GM19467 (cell line): Measurements from ENCODE around the gene KRT86.
"Not testable (repeated sequence)": the region's sequence is repeated elsewhere in the genome, so short reads cannot be mapped to it uniquely, and the experiment has no call there.

Experiments used
- ATAC-seq: cut with Tn5 transposase; IDR thresholded peaks from one replicate; pipeline ENCODE4 v1.9.1; 2021; ENCODE audit warnings: mild to moderate bottlenecking, moderate library complexity; ENCODE audit not compliant: unreplicated experiment

Gene KRT86

GRCh38 chr12:52331039-52331438 is 56.6 kb downstream of the KRT86 start:
- no peak for ATAC-seq

- ATAC-seq, result no peak
These were observed 57.4 kb downstream of the KRT86 start for GRCh38 chr12:52331833-52332232.

GRCh38 chr12:52332381-52332780 is 57.9 kb downstream of the KRT86 start:
- no peak for ATAC-seq

GRCh38 chr12:52333321-52333720 is 58.9 kb downstream of the KRT86 start:
- no peak for ATAC-seq

- ATAC-seq, result no peak
These were observed 59.7 kb downstream of the KRT86 start for GRCh38 chr12:52334185-52334584.

- ATAC-seq, result no peak
These were observed 61.3 kb downstream of the KRT86 start for GRCh38 chr12:52335598-52336262.

- no peak for ATAC-seq
These were observed 62.2 kb downstream of the KRT86 start for GRCh38 chr12:52336641-52337040.

GRCh38 chr12:52337054-52337453 is 62.6 kb downstream of the KRT86 start:
- ATAC-seq, result no peak

GRCh38 chr12:52338241-52338960 is 64.0 kb downstream of the KRT86 start:
- ATAC-seq, result no peak

GRCh38 chr12:52341066-52341580 is 66.7 kb downstream of the KRT86 start:
- no peak for ATAC-seq

- no peak for ATAC-seq
These were observed 68.5 kb downstream of the KRT86 start for GRCh38 chr12:52342781-52343490.

GRCh38 chr12:52343550-52343949 is 69.1 kb downstream of the KRT86 start:
- no peak for ATAC-seq

GRCh38 chr12:52344111-52344510 is 69.7 kb downstream of the KRT86 start:
- no peak for ATAC-seq

- not testable (repeated sequence) for ATAC-seq
These were observed 70.6 kb downstream of the KRT86 start for GRCh38 chr12:52345041-52345440.

GRCh38 chr12:52346593-52346992 is 72.1 kb downstream of the KRT86 start:
- no peak for ATAC-seq

GRCh38 chr12:52347016-52347415 is 72.6 kb downstream of the KRT86 start:
- ATAC-seq, result no peak

- no peak for ATAC-seq
These were observed 73.4 kb downstream of the KRT86 start for GRCh38 chr12:52347551-52348510.

GRCh38 chr12:52349196-52349595 is 74.8 kb downstream of the KRT86 start:
- ATAC-seq, result no peak

GRCh38 chr12:52350021-52350620 is 75.7 kb downstream of the KRT86 start:
- ATAC-seq, result no peak

GRCh38 chr12:52350786-52351185 is 76.3 kb downstream of the KRT86 start:
- no peak for ATAC-seq
